HG02981 (cell line): Measurements from ENCODE around the gene SVEP1.

Experiments
- ATAC-seq: cut with Tn5 transposase; IDR thresholded peaks from one replicate; pipeline ENCODE4 v1.9.1; 2021; ENCODE audit warnings: mild to moderate bottlenecking, moderate library complexity; ENCODE audit not compliant: unreplicated experiment

SVEP1 gene

DNA sequence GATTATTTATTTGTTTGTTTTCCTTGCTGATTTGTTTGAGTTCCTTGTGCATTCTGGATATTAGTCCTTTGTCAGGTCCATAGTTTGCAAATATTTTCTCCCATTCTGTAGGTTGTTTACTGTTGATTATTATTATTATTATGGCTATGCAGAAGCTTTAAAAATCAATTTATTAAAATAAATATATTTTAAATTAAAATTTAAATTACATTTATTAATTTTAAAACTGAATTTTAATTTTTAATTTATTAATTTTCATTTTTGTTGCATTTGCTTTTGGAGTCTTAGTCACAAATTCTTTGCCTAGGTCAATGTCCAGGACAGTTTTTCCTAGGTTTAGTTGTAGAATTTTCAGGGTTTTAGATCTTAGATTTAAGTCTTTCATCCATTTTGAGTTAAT is 50.9 kb downstream of the SVEP1 start:
- ATAC-seq, result no peak

GRCh38 chr9:110526426-110526825 is 53.1 kb downstream of the SVEP1 start:
- no peak for ATAC-seq

GRCh38 chr9:110521206-110521605 is 58.3 kb downstream of the SVEP1 start:
- ATAC-seq, result no peak

- no peak for ATAC-seq
These were observed 59.3 kb downstream of the SVEP1 start for GRCh38 chr9:110520120-110520701.

DNA sequence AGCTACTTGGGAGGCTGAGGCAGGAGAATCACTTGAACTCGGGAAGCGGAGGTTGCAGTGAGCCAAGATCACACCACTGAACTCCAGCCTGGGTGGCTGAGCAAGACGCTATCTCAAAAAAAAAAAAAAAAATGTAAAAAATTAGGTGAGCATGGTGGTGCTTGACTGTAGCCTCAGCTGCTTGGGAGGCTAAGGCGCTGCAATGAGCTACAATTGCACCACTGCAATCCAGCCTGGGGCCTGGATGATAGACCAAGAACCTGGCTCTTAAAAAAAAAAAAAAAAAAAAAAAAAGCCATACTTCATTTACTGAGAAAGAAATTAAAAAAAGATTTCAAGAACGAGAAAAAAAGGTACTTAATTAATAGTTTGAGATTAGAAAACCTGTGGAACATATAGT is 62.1 kb downstream of the SVEP1 start:
- ATAC-seq, result no peak

GRCh38 chr9:110514897-110515296 is 64.6 kb downstream of the SVEP1 start:
- ATAC-seq, result no peak

- ATAC-seq, result no peak
These were observed 66.7 kb downstream of the SVEP1 start for GRCh38 chr9:110512817-110513216.

DNA sequence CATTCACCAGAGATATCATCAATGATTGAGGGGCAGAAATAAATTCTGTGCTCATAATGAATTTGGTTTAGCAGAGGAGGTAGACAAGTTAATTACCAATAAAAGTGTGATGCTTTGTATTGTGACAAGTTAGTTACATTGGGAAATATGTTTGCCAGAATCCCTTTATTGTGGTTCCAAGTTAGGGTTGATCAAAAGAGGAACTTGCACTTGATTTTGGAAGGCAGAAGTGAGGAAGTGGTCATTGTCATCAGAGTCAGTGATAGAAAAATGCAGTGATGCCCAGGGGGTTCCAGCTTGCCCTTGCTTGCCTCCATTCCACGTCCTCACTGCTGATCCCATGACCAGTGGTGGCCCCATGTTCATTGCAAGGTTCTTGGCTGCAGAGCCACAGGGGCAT is 69.7 kb downstream of the SVEP1 start:
- no peak for ATAC-seq

DNA sequence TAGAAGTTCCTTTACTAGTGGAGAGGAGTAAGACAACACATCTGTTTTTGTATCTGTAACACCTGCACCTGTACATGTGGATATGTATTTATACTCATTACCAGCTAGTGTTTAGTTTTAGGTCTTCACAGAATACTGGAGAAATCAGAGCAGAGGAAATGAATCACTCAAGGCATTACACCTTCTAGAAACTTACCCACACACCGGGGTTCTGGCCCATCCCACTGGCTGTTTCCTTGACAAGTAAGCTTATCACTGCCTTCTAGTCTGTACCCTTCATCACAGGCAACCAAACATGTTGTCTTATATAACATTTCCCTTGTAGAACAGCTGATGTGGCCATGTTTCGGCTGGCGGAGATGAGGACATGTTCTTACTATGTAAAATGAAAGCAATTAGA is 76.7 kb downstream of the SVEP1 start:
- ATAC-seq, result no peak

GRCh38 chr9:110499608-110500007 is 79.9 kb downstream of the SVEP1 start:
- no peak for ATAC-seq

DNA sequence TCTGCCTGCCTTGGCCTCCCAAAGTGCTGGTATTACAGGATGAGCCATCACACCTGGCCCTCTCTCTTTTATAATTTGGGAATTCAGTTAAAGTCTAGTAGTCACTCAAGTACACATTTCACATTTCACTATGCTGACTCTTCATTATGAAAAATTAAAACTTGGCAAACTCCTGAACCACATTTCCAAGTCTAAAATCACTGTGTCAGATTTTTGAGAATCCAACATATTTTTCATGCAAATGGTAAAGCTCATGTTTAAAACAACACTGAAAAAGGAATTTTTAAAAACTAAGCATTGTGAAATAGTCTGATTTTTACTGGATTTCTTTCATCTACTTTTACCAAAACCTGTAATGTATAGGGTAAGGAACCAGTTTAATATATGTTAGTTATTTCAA is 92.3 kb downstream of the SVEP1 start:
- no peak for ATAC-seq

DNA sequence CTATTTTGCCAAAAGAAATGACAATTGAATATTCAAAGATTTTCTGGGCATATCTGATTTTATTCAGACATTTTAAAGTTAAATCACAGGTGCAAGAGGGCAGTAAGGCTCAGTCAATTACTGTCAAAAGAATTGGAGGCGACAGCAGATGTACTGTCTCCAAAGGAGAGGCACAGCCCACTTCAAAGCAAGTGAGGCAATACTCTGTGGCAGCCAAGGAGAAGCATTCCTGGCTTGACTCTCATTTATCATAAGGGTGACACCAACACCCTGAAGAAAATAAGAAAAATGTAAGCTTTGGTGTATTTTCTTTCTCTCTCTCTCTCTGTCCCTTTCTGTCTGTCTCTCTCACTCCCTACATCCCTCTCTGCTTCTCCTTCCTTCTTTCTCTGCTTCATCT is 93.3 kb downstream of the SVEP1 start:
- ATAC-seq, result no peak

- no peak for ATAC-seq
These were observed 100.1 kb downstream of the SVEP1 start for GRCh38 chr9:110479481-110479880.

- no peak for ATAC-seq
These were observed 103.3 kb downstream of the SVEP1 start for GRCh38 chr9:110476251-110476650.

DNA sequence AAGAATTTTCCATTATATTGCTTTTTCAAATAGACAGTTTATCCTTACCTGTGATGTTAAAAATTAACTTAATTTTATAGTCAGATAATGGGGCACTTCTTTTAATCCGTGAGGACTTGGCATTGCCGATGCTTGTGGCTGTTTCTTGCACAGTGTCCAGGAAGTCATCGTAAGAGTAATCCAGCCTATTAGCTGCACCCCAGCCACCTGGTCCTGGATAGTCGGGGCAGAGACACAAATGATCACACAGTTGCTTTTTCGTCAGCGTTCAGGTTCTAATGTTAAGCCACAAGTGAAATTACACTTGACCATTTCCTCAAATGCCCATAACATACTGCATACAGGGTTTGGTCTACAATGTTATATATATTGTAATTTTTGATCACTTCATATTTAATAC is 107.4 kb downstream of the SVEP1 start:
- no peak for ATAC-seq

DNA sequence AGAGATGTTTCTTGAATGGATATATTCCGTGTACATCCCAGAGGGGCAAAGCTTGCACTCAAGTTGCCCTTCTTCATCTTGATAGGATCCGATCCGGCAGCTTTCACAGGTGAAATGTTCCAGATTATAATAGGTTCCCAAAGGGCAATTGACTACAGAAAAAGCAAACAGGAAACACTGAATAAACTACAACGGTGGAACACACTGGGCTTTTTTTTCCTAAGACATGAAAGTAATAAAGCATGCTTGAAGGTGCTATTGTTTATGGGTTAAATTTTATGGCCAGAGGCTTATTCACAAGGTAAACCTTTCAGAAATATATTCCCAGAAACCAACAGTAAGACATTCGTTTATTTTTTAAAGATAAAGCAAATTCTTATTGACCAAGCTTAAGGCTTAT is 110.6 kb downstream of the SVEP1 start:
- no peak for ATAC-seq

DNA sequence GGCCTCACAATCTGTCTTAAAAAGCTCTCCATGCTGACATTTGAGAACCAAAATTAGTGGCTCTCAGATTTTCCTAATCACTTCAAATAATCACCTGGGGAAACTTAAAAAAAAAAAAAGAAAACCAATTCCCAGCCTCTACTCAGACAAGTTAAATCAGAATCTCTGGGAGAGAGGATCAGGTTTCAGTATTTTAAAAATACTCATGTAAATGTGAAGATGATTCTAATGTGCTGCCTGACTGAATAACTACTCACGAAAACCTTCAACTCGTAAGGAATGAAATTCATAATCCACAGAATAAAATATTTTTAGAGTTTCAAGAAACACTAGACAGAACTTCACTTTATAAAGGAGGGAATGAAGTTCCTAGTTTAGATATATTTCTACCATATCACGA is 114.4 kb downstream of the SVEP1 start:
- ATAC-seq, result no peak

DNA sequence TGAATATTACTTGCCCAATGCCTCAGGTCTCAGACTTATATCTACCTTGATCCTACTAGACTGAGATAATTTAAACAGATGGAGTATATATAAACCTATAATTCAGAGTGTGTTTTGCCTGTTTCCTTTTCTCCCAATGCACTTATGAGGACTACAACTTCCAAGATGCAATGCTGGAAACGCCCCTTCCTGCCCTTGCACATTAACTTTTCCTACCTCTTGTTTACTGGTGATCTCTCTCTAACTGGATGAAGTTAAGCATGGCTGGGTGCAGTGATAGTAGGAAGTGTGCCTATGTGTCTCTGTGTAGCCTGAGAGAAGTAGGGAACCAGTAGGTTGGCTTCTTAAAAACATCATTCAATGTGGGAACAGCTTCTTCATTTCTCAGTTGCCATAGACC is 115.2 kb downstream of the SVEP1 start:
- ATAC-seq, result no peak

DNA sequence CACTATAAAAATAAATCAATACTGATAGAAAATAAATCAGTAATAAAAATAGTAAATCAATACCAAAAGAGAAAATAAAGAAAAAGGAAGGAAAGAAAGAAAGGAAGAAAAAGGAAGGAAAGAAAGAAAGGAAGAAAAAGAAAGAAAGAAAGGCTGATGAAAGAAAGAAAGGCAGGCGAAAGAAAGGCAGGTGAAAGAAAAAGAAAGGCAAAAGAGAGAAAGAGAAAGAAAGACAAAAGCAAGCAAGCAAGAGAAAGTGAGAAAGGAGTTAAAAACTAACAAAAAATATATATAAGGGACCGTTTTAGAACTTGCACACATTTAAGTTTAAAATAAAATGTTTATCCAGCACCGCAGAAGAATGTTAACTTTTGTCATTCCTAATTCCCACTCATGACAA is 116.0 kb downstream of the SVEP1 start:
- no peak for ATAC-seq

- no peak for ATAC-seq
These were observed 122.3 kb downstream of the SVEP1 start for GRCh38 chr9:110457245-110457644.

- ATAC-seq, result no peak
These were observed 122.9 kb downstream of the SVEP1 start for GRCh38 chr9:110456681-110457080.

GRCh38 chr9:110455860-110456259 is 123.7 kb downstream of the SVEP1 start:
- no peak for ATAC-seq

GRCh38 chr9:110452227-110452801 is 127.2 kb downstream of the SVEP1 start:
- no peak for ATAC-seq
